A673 (cell line): ENCODE data around the gene NPC1.

Source experiments
- CTCF ChIP-seq: fragments of 300-800, 200-600 bp; sonication (generic); conservative IDR thresholded peaks from 2 replicates; pipeline ENCODE4 v1.5.1; 2017; ENCODE audit warnings: low read depth, mild to moderate bottlenecking, antibody characterized with exemption, low read length, moderate library complexity, mixed read lengths
- EZH2 ChIP-seq: fragments of 200-600 bp; sonication (generic); IDR thresholded peaks from 2 replicates; pipeline ENCODE4 v1.6.1; 2017; ENCODE audit warnings: borderline replicate concordance, low read depth, mild to moderate bottlenecking, mixed read lengths, antibody characterized with exemption, low read length; ENCODE audit not compliant: poor library complexity, severe bottlenecking

- TF ChIP-seq CTCF (no peak), EZH2 (no peak)
Measured at GRCh38 chr18:23619388-23619881, 33.1 kb upstream of the NPC1 start.
